CD14-positive monocyte (primary cell): ENCODE results near the gene GPSM1. TPM values are rescaled to one million over a fixed set of nuclear protein-coding genes. Genes with fewer than 3 reads are reported as not detected.

ENCODE experiments used
- DNase-seq, 3 donors: peaks; one replicate each; pipeline ENCODE4 v3.0.0-alpha.2; 2011 to 2022
- H2AFZ ChIP-seq: 2 replicates; pipeline ENCODE4 v1.6.0; 2012; ENCODE audit warnings: mild to moderate bottlenecking, low read depth, low read length, inconsistent platforms; ENCODE audit not compliant: insufficient read depth, poor library complexity, severe bottlenecking
- H3K27ac ChIP-seq, 2 donors: 1 replicate in 1 of 2; 2 replicates in 1 of 2; pipeline ENCODE4 v1.5.1; 2012 to 2013; ENCODE audit warnings: low read length in 2 of 2, control low read depth in 1 of 2, inconsistent platforms in 1 of 2, low read depth in 1 of 2, mild to moderate bottlenecking in 1 of 2
- H3K27me3 ChIP-seq, 2 donors: one replicate each; pipeline versions ENCODE4 v1.6.0 to v1.6.1; 2011 to 2013; ENCODE audit warnings: low read length in 2 of 2; ENCODE audit not compliant: control insufficient read depth in 2 of 2, insufficient read depth in 2 of 2
- H3K36me3 ChIP-seq, 2 donors: replicated peaks in 1 of 2; 1 replicate in 1 of 2; 2 replicates in 1 of 2; pipeline versions ENCODE4 v1.5.1 to v1.6.1; 2012 to 2013; ENCODE audit warnings: low read length in 2 of 2, control low read depth in 1 of 2, inconsistent platforms in 1 of 2, mild to moderate bottlenecking in 1 of 2; ENCODE audit not compliant: insufficient read depth in 2 of 2, control insufficient read depth in 1 of 2
- H3K4me1 ChIP-seq, 2 donors: 1 replicate in 1 of 2; 2 replicates in 1 of 2; pipeline versions ENCODE4 v1.5.1 to v1.6.1; 2012 to 2013; ENCODE audit warnings: low read length in 2 of 2, control low read depth in 1 of 2, inconsistent platforms in 1 of 2, mild to moderate bottlenecking in 1 of 2, moderate library complexity in 1 of 2; ENCODE audit not compliant: insufficient read depth in 2 of 2, control insufficient read depth in 1 of 2
- H3K4me2 ChIP-seq: replicated peaks from 2 replicates; pipeline ENCODE3; 2012; ENCODE audit warnings: low read length, moderate library complexity, mild to moderate bottlenecking; ENCODE audit not compliant: poor library complexity, severe bottlenecking; ENCODE audit errors: extremely low read depth
- H3K4me3 ChIP-seq, 3 experiments: fragments of 200-600 bp in 1 of 3; sonication (generic) in 1 of 3; replicated peaks in 1 of 3; 1 replicate in 2 of 3; 2 replicates in 1 of 3; pipeline ENCODE4 v1.5.1; 2011 to 2013; ENCODE audit warnings: low read length in 3 of 3, mild to moderate bottlenecking in 3 of 3, control low read depth in 2 of 3, low read depth in 2 of 3, inconsistent platforms in 1 of 3, moderate library complexity in 1 of 3
- H3K79me2 ChIP-seq: 2 replicates; pipeline ENCODE4 v1.6.0; 2012; ENCODE audit warnings: mild to moderate bottlenecking, control low read depth, inconsistent platforms, low read length, moderate library complexity; ENCODE audit not compliant: insufficient read depth
- H3K9ac ChIP-seq: 2 replicates; pipeline ENCODE4 v1.6.0; 2017; ENCODE audit warnings: low read length, mild to moderate bottlenecking; ENCODE audit not compliant: insufficient read depth, poor library complexity, severe bottlenecking
- H3K9me3 ChIP-seq, 2 donors: replicated peaks in 1 of 2; 1 replicate in 1 of 2; 2 replicates in 1 of 2; pipeline versions ENCODE4 v1.5.1 to v1.6.1; 2012 to 2013; ENCODE audit warnings: low read length in 2 of 2, control low read depth in 1 of 2; ENCODE audit not compliant: control insufficient read depth in 1 of 2, insufficient read depth in 1 of 2
- H4K20me1 ChIP-seq: 2 replicates; pipeline ENCODE4 v1.6.0; 2012; ENCODE audit warnings: mild to moderate bottlenecking, low read length, control low read depth, moderate library complexity; ENCODE audit not compliant: insufficient read depth
- H3K27ac Mint-ChIP-seq, 7 donors: one replicate each; pipeline ENCODE4 v1.8.0; 2020; ENCODE audit warnings: mild to moderate bottlenecking in 7 of 7, mixed read lengths in 7 of 7, moderate library complexity in 6 of 7, inconsistent platforms in 2 of 7
- H3K27me3 Mint-ChIP-seq, 3 donors: one replicate each; pipeline ENCODE4 v1.8.0; 2021 to 2022; ENCODE audit warnings: low read depth in 3 of 3, mild to moderate bottlenecking in 3 of 3, mixed read lengths in 3 of 3, moderate library complexity in 3 of 3, inconsistent platforms in 1 of 3
- H3K36me3 Mint-ChIP-seq, 2 donors: one replicate each; pipeline ENCODE4 v1.8.0; 2020; ENCODE audit warnings: mixed read lengths in 2 of 2, inconsistent platforms in 1 of 2, mild to moderate bottlenecking in 1 of 2
- H3K4me1 Mint-ChIP-seq: one replicate; pipeline ENCODE4 v1.8.0; 2020; ENCODE audit warnings: mild to moderate bottlenecking, mixed read lengths
- H3K4me3 Mint-ChIP-seq, 2 donors: one replicate each; pipeline ENCODE4 v1.8.0; 2020; ENCODE audit warnings: mild to moderate bottlenecking in 2 of 2, mixed read lengths in 2 of 2, moderate library complexity in 1 of 2
- H3K9me3 Mint-ChIP-seq, 7 donors: one replicate each; pipeline ENCODE4 v1.8.0; 2020 to 2022; ENCODE audit warnings: mixed read lengths in 7 of 7, mild to moderate bottlenecking in 6 of 7, moderate library complexity in 6 of 7, inconsistent platforms in 2 of 7
- WGBS: methylation state at CpG from one replicate; pipeline ENCODE4 v1.1.5; 2013; ENCODE audit warnings: missing lambda C conversion rate; ENCODE audit not compliant: insufficient coverage; 5-methylcytosine and 5-hydroxymethylcytosine counted together
- intact Hi-C, 2 donors: fragments of 100-400 bp; cut with micrococcal nuclease; formaldehyde crosslinking; loops; one replicate each; pipeline versions ENCODE4 v1.15.0 to v1.15.1; 2023
- polyA minus RNA-seq: library from RNA; depleted of rRNA, polyadenylated mRNA; stranded (reverse); fragments of >200 nt; gene quantifications from 2 replicates; pipeline ENCODE4 v1.2.3, GENCODE V29; 2012
- polyA plus RNA-seq, 3 donors: library from polyadenylated mRNA; depleted of rRNA in 1 of 3; unstranded in 2 of 3; stranded (reverse) in 1 of 3; fragments of 300-500 nt in 2 of 3; fragments of >200 nt in 1 of 3; fragmentation: Illumina TruSeq in 2 of 3; gene quantifications; 1 replicate in 2 of 3; 2 replicates in 1 of 3; pipeline ENCODE4 v1.2.3, GENCODE V29; 2012 to 2021
- total RNA-seq, 12 experiments: library from RNA in 1 of 12; stranded (reverse) in 1 of 12; fragments of 120-200 nt in 1 of 12; gene quantifications; one replicate each; pipeline ENCODE4 v1.2.4 and lab custom pipeline; 2013 to 2026; ENCODE audit warnings: mixed read lengths in 6 of 12, inconsistent platforms in 1 of 12
- TF ChIP-seq, protein P1 (sequence below): fragments of 200-600 bp; IDR thresholded peaks from one replicate; pipeline ENCODE4 v1.8.0; 2022; ENCODE audit warnings: antibody characterized with exemption, mild to moderate bottlenecking

Gene GPSM1
- total RNA-seq (2013), result 2.8 TPM
- polyA plus RNA-seq, result 1 to 10 TPM in 1 of 3 donors, under 1 TPM in 2; 0.67 to 3.1 (median 0.73) TPM
- polyA minus RNA-seq, result 4.7 and 5.5 TPM in 2 replicates
- 2.9 to 12.1 (median 7.5) reads per million in 11 experiments for total RNA-seq (lab: John Stamatoyannopoulos, UW)

DNA sequence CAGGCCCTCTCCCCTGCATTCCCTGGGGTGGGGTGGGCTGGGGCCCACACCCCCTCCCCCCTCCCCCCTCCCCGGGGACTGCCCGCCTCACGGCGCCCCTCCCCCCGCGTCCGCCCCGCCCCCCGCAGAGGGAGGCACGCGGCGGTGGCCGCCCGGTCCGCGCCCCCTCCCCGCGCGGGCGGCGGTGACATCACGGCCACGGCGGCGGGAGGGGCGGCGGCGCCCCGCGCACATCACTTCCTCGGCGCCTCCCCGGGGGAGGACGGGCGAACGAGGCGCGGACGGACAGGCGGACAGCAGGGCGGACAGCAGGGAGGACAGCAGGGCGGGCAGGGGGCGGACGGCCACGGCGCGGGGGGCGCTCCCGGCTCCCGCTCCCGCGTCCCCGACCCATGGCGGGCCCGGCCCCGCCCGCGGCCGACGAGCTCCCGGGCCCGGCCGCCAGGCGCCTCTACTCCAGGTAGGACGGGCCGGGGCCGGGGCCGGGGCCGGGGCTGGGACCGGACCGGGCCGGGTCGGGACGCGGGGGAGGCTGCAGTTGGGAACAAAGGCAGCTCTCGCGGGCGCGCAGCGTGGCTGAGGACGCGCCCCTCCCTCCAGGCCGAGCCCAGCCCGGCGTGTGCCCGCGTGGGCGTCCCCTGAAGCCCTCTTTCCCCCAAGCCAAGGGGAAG, at the start of gene GPSM1:
Gene GPSM1 (plus strand): TSS at position 236 of the 671 bp plus-strand sequence. CDS start 157 bp downstream, at position 393.
- no peaks in the 10 kb centered on the region for H3K36me3 ChIP-seq
- H3K9me3 Mint-ChIP-seq, result no peaks in the 10 kb centered on the region
- peak within 1 kb of the TSS; percentile 60 to 73 for H3K4me3 Mint-ChIP-seq
- intact Hi-C loops, result no loop called here
- H3K27ac Mint-ChIP-seq, result peak within 1 kb of the TSS in 1 of 7 donors; percentile 35
- no peaks in the 10 kb centered on the region for H3K79me2 ChIP-seq
- DNase-seq, result peak; percentile 31 to 51 (median 44)
- peaks cover 13% of the 10 kb centered on the region for H3K4me1 Mint-ChIP-seq
- no peaks in the 10 kb centered on the region for H4K20me1 ChIP-seq
- H2AFZ ChIP-seq, result peak within 1 kb of the TSS; percentile 35
- peaks cover 15 to 35% (median 27%) of the 10 kb centered on the region in 3 donors for H3K27me3 Mint-ChIP-seq
- peak within 1 kb of the TSS; percentile 5 to 60 (median 17) for H3K4me3 ChIP-seq
- no peaks in the 10 kb centered on the region for H3K9me3 ChIP-seq
- WGBS, result under 1% methylated on average over 64 of the region's 88 CpGs
- H3K4me2 ChIP-seq, result peak within 1 kb of the TSS; percentile 69
- peaks cover 0 to 28% of the 10 kb centered on the region in 2 donors for H3K27me3 ChIP-seq
- H3K4me1 ChIP-seq, result peaks cover 22 to 25% of the 10 kb centered on the region in 2 donors
- H3K36me3 Mint-ChIP-seq, result no peaks in the 10 kb centered on the region
- TF ChIP-seq, protein P1, sequence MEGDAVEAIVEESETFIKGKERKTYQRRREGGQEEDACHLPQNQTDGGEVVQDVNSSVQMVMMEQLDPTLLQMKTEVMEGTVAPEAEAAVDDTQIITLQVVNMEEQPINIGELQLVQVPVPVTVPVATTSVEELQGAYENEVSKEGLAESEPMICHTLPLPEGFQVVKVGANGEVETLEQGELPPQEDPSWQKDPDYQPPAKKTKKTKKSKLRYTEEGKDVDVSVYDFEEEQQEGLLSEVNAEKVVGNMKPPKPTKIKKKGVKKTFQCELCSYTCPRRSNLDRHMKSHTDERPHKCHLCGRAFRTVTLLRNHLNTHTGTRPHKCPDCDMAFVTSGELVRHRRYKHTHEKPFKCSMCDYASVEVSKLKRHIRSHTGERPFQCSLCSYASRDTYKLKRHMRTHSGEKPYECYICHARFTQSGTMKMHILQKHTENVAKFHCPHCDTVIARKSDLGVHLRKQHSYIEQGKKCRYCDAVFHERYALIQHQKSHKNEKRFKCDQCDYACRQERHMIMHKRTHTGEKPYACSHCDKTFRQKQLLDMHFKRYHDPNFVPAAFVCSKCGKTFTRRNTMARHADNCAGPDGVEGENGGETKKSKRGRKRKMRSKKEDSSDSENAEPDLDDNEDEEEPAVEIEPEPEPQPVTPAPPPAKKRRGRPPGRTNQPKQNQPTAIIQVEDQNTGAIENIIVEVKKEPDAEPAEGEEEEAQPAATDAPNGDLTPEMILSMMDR, result no peak
- H3K9ac ChIP-seq, result peak within 1 kb of the TSS; percentile 51
- no peak within 1 kb of the TSS for H3K27ac ChIP-seq

DNA sequence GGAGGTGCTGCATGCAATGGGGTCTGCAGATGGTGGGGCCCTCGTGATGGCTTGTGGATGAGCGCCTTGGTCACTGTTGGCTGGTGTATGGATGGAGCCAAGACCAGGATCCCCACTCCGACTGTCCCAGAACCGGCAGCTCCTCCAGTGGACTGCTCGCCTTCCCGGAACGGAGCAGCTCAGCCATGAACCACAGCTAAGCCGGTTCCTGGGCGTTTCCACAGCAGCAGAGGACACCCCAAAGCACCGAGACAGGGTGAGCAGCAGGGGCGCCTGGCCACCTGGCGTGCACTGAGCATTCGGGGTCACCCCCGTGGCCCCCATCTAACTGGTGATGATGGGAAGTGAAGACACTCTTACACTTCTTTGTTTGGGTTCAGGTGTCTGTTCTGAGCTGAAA, 49.6 kb upstream of the GPSM1 start:
- no peaks in the 10 kb centered on the region for H3K79me2 ChIP-seq
- H3K27me3 ChIP-seq, result no peaks in the 10 kb centered on the region
- Mint-ChIP-seq H3K9me3 (no peaks in the 10 kb centered on the region), H3K36me3 (no peaks in the 10 kb centered on the region), H3K4me3 (no peak overlapping the region), H3K4me1 (no peaks in the 10 kb centered on the region), H3K27me3 (peaks cover 2 to 20% (median 8%) of the 10 kb centered on the region in 3 donors), H3K27ac (no peak overlapping the region)
- WGBS, result 92% methylated on average over 8 of the region's 14 CpGs
- intact Hi-C loops, result no loop called here
- H3K9ac ChIP-seq, result no peak overlapping the region
- H4K20me1 ChIP-seq, result no peaks in the 10 kb centered on the region
- H3K9me3 ChIP-seq, result no peaks in the 10 kb centered on the region
- DNase-seq, result no peak
- TF ChIP-seq, protein P1, result no peak
- H3K36me3 ChIP-seq, result no peaks in the 10 kb centered on the region
- H3K4me2 ChIP-seq, result no peak overlapping the region
- H3K4me3 ChIP-seq, result no peak overlapping the region
- H3K27ac ChIP-seq, result no peak overlapping the region
- H3K4me1 ChIP-seq, result no peaks in the 10 kb centered on the region
- H2AFZ ChIP-seq, result no peak overlapping the region
